Bronchial epithelial cell (primary cell): ENCODE results near the gene MMP23B. TPM values are rescaled to one million over a fixed set of nuclear protein-coding genes. Genes with fewer than 3 reads are reported as not detected.
A peak's percentile ranks its signal among the peaks of the same experiment; 100 is the strongest.
"Not testable (repeated sequence)": the region's sequence is repeated elsewhere in the genome, so short reads cannot be mapped to it uniquely, and the experiment has no call there.

Source experiments
- DNase-seq: peaks from one replicate; pipeline ENCODE4 v3.0.0-alpha.2; 2010; ENCODE audit warnings: low read depth
- FAIRE-seq: peaks from 2 replicates; lab custom pipeline; 2011; peaks lifted over from hg19 to GRCh38; lab: Jason Lieb, UNC
- H3K27me3 ChIP-seq: 2 replicates; pipeline ENCODE4 v1.5.1; 2011; ENCODE audit warnings: low read length; ENCODE audit not compliant: control insufficient read depth, insufficient read depth
- H3K36me3 ChIP-seq: 2 replicates; pipeline ENCODE4 v1.5.1; 2011; ENCODE audit warnings: low read length; ENCODE audit not compliant: control insufficient read depth, insufficient read depth
- H3K4me3 ChIP-seq: 2 replicates; pipeline ENCODE4 v1.5.1; 2011; ENCODE audit warnings: mild to moderate bottlenecking, low read depth, low read length, control low read depth
- total RNA-seq: library from RNA; depleted of rRNA; stranded (reverse); fragments of >200 nt; gene quantifications from 2 replicates; pipeline ENCODE4 v1.2.1, GENCODE V29; 2014
- TF ChIP-seq, protein P1 (sequence below): IDR thresholded peaks from 2 replicates; pipeline ENCODE4 v1.5.1; 2011; ENCODE audit warnings: mild to moderate bottlenecking, moderate library complexity, low read length, control low read depth, inconsistent platforms; ENCODE audit not compliant: insufficient read depth, severe bottlenecking

Gene MMP23B
- total RNA-seq, 1 donor from 2014 or later, result 0.26 TPM

GRCh38 chr1:1666526-1666925 lies 34.6 kb downstream of the MMP23B start:
- no peak for DNase-seq
- no peak for FAIRE-seq
- TF ChIP-seq, protein P1, sequence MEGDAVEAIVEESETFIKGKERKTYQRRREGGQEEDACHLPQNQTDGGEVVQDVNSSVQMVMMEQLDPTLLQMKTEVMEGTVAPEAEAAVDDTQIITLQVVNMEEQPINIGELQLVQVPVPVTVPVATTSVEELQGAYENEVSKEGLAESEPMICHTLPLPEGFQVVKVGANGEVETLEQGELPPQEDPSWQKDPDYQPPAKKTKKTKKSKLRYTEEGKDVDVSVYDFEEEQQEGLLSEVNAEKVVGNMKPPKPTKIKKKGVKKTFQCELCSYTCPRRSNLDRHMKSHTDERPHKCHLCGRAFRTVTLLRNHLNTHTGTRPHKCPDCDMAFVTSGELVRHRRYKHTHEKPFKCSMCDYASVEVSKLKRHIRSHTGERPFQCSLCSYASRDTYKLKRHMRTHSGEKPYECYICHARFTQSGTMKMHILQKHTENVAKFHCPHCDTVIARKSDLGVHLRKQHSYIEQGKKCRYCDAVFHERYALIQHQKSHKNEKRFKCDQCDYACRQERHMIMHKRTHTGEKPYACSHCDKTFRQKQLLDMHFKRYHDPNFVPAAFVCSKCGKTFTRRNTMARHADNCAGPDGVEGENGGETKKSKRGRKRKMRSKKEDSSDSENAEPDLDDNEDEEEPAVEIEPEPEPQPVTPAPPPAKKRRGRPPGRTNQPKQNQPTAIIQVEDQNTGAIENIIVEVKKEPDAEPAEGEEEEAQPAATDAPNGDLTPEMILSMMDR, result no peak
- Histone ChIP-seq H3K27me3 (no peaks in the 10 kb centered on the region), H3K4me3 (no peak overlapping the region), H3K36me3 (peaks cover 16% of the 10 kb centered on the region)

DNA sequence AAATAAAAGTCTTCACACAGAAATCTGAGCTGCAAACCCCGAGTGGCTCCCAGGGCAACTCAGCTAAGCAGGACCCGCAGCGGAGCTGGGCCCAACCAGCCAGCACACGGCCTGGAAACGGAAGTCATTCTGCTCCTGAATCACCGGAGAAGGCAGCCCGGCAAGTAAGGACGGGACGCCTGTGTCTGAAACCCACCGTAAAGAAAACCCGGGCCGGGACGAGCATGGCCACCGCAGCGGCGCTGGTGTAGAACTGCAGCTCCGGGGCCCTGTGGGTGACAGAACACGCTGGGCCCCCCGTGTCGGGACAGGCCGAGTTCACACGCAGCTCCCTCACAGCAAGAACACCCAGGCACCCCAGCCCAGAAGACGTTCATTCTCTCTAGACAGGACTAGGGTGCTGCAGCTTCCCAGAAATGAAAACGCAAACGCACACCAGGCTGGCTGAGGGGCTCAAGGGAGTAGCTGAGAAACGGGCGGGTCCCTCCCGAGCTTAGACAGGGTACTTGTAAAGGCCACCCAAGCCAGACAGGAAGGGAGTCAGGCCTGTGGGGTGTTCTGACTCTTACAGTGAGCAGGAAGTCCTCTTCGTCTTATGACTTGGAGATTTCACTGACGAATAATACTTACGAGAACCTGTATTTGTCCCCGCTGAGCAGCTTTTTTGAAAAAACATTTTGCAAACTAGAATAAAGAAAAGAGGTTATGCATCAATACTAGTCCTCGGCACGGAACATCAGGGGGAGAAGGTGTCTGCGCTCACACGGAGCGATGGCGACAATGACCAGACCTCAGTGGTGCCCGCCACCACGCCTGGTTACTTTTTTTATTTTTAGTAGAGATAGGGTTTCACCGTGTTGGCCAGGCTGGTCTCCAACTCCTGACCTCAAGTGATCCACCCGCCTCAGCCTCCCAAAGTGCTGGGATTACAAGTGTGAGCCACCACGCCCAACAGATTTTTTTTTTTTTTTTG lies 37.8 kb downstream of the MMP23B start:
- Histone ChIP-seq H3K4me3 (no peak overlapping the region), H3K36me3 (peaks cover 18% of the 10 kb centered on the region), H3K27me3 (no peaks in the 10 kb centered on the region)
- FAIRE-seq (no peak), DNase-seq (no peak)
- TF ChIP-seq, protein P1, result no peak

GRCh38 chr1:1670866-1671265 lies 38.9 kb downstream of the MMP23B start:
- FAIRE-seq, result peak; percentile 47
- no peak for DNase-seq
- TF ChIP-seq, protein P1, result no peak
- Histone ChIP-seq H3K4me3 (no peak overlapping the region), H3K27me3 (no peaks in the 10 kb centered on the region), H3K36me3 (peaks cover 12% of the 10 kb centered on the region)

- Histone ChIP-seq H3K4me3 (no peak overlapping the region), H3K36me3 (peaks cover 8% of the 10 kb centered on the region), H3K27me3 (no peaks in the 10 kb centered on the region)
- TF ChIP-seq, protein P1, result no peak
- FAIRE-seq (no peak), DNase-seq (no peak)
Measured at GRCh38 chr1:1671365-1672119, 39.6 kb downstream of the MMP23B start.

DNA sequence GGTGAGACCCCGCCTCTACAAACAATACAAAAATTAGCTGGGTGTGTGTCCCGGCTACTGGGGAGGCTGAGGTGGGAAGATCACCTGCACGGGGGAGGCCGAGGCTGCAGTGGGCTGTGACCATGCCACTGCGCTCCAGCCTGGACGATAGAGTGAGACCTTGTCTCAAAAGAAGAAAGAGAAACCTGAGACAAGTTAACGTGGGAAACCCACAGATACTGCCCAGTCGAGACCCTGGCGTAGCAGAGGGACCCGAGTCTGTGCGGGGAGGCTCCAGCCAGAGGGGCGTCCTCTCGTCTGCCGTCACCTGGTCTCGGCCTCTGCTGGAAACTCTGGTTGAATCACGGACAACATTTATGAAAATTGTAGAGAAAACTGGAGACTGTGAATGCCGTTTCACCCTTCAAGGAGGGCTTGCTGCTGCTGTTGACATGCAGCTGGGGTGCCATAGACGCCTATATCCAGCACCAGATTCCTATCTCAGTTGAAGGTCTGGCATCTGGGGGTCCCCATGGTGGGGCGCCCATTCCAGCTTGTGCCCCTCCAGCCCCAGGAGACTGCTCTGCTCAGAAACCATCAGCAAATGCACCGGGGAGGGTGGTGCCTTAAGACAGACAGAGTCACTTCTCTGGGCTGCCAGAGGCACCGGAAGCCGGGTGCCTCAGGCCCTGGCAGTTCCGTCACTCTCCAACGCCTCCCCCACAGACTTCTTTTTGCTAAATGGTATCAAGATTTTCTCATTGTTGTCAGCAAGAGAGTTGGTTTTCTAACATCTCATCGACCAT lies 40.4 kb downstream of the MMP23B start:
- FAIRE-seq (no peak), DNase-seq (no peak)
- no peak overlapping the region for H3K4me3 ChIP-seq
- no peaks in the 10 kb centered on the region for H3K27me3 ChIP-seq
- TF ChIP-seq, protein P1, result no peak
- H3K36me3 ChIP-seq, result peaks cover 8% of the 10 kb centered on the region

- DNase-seq, H3K36me3 ChIP-seq, FAIRE-seq: not testable (repeated sequence)
Measured at GRCh38 chr1:1674806-1675205, 42.8 kb downstream of the MMP23B start.

GRCh38 chr1:1675218-1675617 lies 43.2 kb downstream of the MMP23B start:
- not testable (repeated sequence) for H3K36me3 ChIP-seq, H3K4me3 ChIP-seq, FAIRE-seq, DNase-seq, H3K27me3 ChIP-seq

More at GRCh38 chr1:1674806-1675205, 42.8 kb downstream of the MMP23B start:
- H3K27me3 ChIP-seq, H3K4me3 ChIP-seq: not testable (repeated sequence)

DNA sequence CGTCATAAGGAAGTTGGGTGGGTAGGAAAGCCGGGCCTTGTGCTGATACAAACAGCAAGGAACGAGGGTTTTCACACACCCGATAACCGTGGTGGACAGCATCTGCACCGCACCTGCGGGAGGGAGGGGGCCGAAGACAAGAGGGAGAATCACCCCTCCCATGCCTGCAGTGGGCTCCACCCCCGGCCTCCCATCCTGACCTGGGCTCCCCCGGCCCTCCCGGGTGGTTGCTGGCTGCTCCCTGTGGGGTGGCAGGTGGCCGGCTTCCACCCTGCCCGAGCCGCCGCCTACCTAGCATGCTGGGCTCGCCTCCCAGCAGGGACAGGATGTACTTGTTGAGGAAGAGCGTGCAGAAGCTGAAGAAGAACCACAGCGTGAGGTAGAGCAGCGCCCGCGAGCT lies 44.1 kb downstream of the MMP23B start:
- H3K27me3 ChIP-seq, H3K36me3 ChIP-seq, DNase-seq, H3K4me3 ChIP-seq, FAIRE-seq: not testable (repeated sequence)
